HUES6 (cell line): ENCODE data around the gene ENTPD1.
"Not testable (repeated sequence)": the region's sequence is repeated elsewhere in the genome, so short reads cannot be mapped to it uniquely, and the experiment has no call there.

Source experiments
- H3K27ac ChIP-seq: 2 replicates; pipeline ENCODE4 v1.7.0; 2013; ENCODE audit warnings: low read depth, mild to moderate bottlenecking, low read length, inconsistent platforms
- H3K27me3 ChIP-seq: 2 replicates; pipeline ENCODE4 v1.6.1; 2013; ENCODE audit warnings: low read length; ENCODE audit not compliant: control insufficient read depth, insufficient read depth
- H3K36me3 ChIP-seq: 2 replicates; pipeline ENCODE4 v1.6.1; 2013; ENCODE audit warnings: low read length; ENCODE audit not compliant: control insufficient read depth, insufficient read depth
- H3K4me1 ChIP-seq: 2 replicates; pipeline ENCODE4 v1.6.1; 2013; ENCODE audit warnings: low read length; ENCODE audit not compliant: control insufficient read depth, insufficient read depth
- H3K4me3 ChIP-seq: 2 replicates; pipeline ENCODE4 v1.5.1; 2013; ENCODE audit warnings: low read depth, low read length
- H3K9ac ChIP-seq: one replicate; pipeline ENCODE4 v1.6.1; 2013; ENCODE audit warnings: mild to moderate bottlenecking, low read length
- H3K9me3 ChIP-seq: 2 replicates; pipeline ENCODE4 v1.6.1; 2013; ENCODE audit warnings: low read depth, low read length; ENCODE audit not compliant: control insufficient read depth, insufficient read depth

The ENTPD1 gene

DNA sequence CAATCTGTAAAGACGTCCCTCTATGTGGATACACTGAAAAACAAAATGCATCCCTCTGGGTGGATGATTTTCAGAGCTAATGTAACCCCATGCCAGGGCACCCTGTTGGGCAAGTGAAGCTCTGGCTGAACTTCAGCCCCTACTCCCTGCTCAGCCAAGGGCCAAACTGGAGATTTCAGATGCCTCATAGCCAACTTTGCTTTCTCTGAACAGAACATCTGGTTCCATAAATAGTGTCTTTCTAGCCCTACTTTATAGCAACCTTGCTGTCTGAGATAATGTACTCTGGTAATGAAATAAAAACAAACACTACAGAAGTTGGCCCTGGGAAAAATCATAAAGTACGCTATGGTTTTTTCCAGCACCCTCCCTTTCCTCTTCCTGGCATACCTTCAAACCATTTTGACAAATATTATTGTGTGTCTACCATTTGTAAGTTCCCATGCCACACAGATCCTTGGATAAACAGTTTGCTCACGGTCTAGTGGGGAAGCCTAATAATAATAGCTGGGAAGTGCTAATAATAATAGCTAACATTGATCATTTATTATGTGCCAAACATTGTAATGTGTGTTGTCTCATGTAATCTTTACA lies 3.4 kb downstream of the ENTPD1 start:
- H3K4me3 ChIP-seq, result no peak overlapping the region
- no peak overlapping the region for H3K27ac ChIP-seq
- H3K36me3 ChIP-seq, result no peaks in the 10 kb centered on the region
- H3K27me3 ChIP-seq, result no peaks in the 10 kb centered on the region
- H3K4me1 ChIP-seq, result peaks cover 16% of the 10 kb centered on the region
- no peak overlapping the region for H3K9ac ChIP-seq
- no peaks in the 10 kb centered on the region for H3K9me3 ChIP-seq

- no peaks in the 10 kb centered on the region for H3K36me3 ChIP-seq
- H3K27ac ChIP-seq, result no peak overlapping the region
- peaks cover 4% of the 10 kb centered on the region for H3K4me1 ChIP-seq
- no peak overlapping the region for H3K4me3 ChIP-seq
- no peak overlapping the region for H3K9ac ChIP-seq
- no peaks in the 10 kb centered on the region for H3K27me3 ChIP-seq
- H3K9me3 ChIP-seq, result no peaks in the 10 kb centered on the region
These were observed 6.1 kb downstream of the ENTPD1 start for GRCh38 chr10:95761939-95762492.

GRCh38 chr10:95767884-95768556 lies 12.1 kb downstream of the ENTPD1 start:
- no peak overlapping the region for H3K9ac ChIP-seq
- no peak overlapping the region for H3K27ac ChIP-seq
- no peaks in the 10 kb centered on the region for H3K36me3 ChIP-seq
- no peak overlapping the region for H3K4me3 ChIP-seq
- H3K27me3 ChIP-seq, result no peaks in the 10 kb centered on the region
- peaks cover 5% of the 10 kb centered on the region; the same call in 1 of the 2 replicates for H3K4me1 ChIP-seq
- H3K9me3 ChIP-seq, result peaks cover 3% of the 10 kb centered on the region; the same call in 1 of the 2 replicates

DNA sequence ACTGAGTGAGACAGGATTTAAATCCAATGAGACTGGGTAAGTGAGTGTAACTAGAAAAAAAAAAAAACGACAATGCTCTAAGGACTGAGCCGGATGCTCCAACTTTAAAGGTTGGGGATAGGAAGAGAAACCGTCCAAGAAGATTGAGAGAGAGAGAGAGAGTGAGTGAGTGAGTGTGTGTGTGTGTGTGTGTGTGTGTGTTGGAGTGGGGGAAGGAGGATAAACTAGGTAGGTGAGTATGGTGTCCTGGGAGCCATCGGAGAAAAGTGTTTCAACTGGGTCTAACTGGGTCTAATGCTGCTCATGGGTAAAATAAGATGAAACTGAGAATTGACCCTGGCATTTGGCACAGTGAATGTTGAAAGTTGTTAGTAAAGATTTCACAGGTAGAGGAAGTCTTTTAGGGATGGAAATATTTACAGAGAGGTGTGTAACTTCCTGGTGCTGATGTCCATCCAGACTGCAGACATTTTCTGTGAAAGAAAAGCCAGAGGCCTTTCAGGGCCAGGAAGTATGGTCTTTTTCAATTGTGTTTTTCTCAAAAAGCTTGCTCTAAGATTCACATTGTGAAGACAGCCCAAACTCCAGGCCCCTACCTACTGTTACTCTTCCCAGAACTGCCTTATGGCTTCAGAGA lies 14.2 kb downstream of the ENTPD1 start:
- Histone ChIP-seq H3K4me3 (no peak overlapping the region), H3K36me3 (no peaks in the 10 kb centered on the region), H3K4me1 (peaks cover 5% of the 10 kb centered on the region; the same call in 1 of the 2 replicates), H3K9me3 (peaks cover 6% of the 10 kb centered on the region; the same call in 1 of the 2 replicates), H3K27me3 (no peaks in the 10 kb centered on the region), H3K9ac (no peak overlapping the region), H3K27ac (no peak overlapping the region)

- not testable (repeated sequence) for H3K27me3 ChIP-seq, H3K4me1 ChIP-seq, H3K4me3 ChIP-seq, H3K36me3 ChIP-seq, H3K9ac ChIP-seq, H3K27ac ChIP-seq
- peaks cover 15% of the 10 kb centered on the region for H3K9me3 ChIP-seq
These were observed 17.5 kb downstream of the ENTPD1 start for GRCh38 chr10:95773454-95773853.

DNA sequence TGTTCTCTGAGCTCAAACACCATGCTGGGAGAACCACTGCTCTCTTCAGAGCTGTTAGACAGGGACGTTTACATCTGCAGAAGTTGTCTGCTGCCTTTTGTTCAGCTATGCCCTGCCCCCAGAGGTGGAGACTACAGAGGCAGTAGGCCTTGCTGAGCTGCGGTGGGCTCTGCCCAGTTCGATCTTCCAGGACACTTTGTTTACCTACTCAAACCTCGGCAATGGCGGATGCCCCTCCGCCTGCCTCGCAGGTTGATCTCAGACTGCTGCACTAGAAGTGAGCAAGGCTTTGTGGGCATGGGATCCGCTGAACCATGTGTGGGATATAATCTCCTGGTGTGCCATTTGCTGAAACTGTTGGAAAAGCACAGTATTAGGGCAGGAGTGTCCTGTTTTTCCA lies 21.7 kb downstream of the ENTPD1 start:
- peaks cover 15% of the 10 kb centered on the region for H3K9me3 ChIP-seq
- not testable (repeated sequence) for H3K4me3 ChIP-seq, H3K27ac ChIP-seq, H3K36me3 ChIP-seq, H3K9ac ChIP-seq, H3K27me3 ChIP-seq, H3K4me1 ChIP-seq

DNA sequence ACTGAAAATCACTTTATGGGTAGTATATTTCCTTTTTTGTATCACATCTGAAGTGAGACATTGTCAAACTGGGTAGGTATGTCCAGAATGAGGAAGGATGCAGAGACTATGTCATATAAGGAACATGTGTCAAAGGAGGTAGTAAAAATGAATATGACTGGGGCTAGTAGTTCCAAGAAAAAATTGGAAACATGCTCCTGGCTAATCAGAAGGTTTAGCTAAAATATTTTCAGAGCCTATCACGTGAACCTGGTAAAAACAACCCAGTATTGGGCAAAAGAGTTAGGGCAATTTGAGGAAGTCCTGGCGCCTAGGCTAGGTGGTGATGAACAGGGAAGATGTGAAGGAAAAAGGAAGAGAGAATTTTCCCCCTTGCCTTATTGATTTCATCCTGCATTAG lies 26.4 kb downstream of the ENTPD1 start:
- Histone ChIP-seq H3K27ac (no peak overlapping the region), H3K4me3 (no peak overlapping the region), H3K9ac (no peak overlapping the region), H3K27me3 (no peaks in the 10 kb centered on the region), H3K4me1 (no peaks in the 10 kb centered on the region), H3K36me3 (no peaks in the 10 kb centered on the region), H3K9me3 (peaks cover 10% of the 10 kb centered on the region)

- Histone ChIP-seq H3K27me3 (no peaks in the 10 kb centered on the region), H3K27ac (no peak overlapping the region), H3K9ac (no peak overlapping the region), H3K9me3 (no peaks in the 10 kb centered on the region), H3K4me1 (no peaks in the 10 kb centered on the region), H3K4me3 (no peak overlapping the region), H3K36me3 (no peaks in the 10 kb centered on the region)
These were observed 27.8 kb downstream of the ENTPD1 start for GRCh38 chr10:95783741-95784140.

DNA sequence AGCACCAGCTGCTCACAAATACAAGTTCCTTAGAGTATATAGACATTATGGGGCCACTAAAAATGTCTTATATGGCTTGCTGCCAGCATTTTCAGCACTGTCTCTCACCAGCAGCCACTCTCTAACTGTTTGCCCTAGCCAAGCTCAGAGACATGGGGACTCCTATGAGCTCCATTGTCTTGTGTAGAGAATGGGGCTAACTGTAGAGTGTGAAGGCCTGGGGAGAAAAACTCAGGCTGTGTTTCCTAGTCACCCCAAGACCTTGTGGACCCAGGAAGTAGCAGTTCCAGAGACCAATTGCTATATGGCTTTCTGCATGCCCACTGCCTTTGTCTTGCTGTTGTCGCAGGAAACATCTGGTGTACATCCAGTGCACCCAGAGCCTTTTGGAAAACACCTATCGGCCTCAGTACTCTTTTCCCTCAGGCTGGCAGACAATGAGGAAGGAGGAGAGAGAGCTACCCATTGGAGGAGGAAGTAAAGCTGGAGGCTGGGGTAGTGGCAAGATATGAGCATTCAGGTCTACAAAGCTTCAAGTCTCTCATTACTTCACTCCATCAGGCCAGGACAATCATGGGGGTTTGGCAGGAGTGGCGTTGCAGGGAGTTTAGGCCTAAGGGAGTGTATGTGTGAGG lies 28.4 kb downstream of the ENTPD1 start:
- H3K4me1 ChIP-seq, result no peaks in the 10 kb centered on the region
- H3K36me3 ChIP-seq, result no peaks in the 10 kb centered on the region
- no peak overlapping the region for H3K9ac ChIP-seq
- no peaks in the 10 kb centered on the region for H3K9me3 ChIP-seq
- no peak overlapping the region for H3K4me3 ChIP-seq
- H3K27me3 ChIP-seq, result no peaks in the 10 kb centered on the region
- no peak overlapping the region for H3K27ac ChIP-seq

DNA sequence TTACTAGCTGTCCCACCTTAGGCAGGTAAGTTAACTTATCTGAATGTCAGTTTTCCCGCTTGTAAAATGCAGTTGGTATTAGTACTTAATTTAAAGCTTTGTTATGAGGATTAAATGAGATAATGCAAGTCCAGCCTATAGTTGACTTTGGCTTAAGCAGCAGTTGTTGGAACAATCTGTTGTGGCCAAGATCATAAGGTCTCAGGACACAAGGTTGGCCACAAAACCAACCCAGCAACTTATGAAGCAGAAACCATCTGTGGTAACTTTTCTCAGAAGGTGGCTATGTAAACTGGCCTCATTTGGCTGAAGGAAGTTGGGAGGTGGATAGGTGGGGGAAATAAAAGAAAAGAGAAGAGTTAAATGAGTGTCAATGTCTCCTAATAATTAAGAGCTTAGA lies 29.4 kb downstream of the ENTPD1 start:
- Histone ChIP-seq H3K27me3 (no peaks in the 10 kb centered on the region), H3K9ac (no peak overlapping the region), H3K9me3 (no peaks in the 10 kb centered on the region), H3K27ac (no peak overlapping the region), H3K4me1 (no peaks in the 10 kb centered on the region), H3K4me3 (no peak overlapping the region), H3K36me3 (no peaks in the 10 kb centered on the region)
